HEK293 (cell line): ENCODE measurements around the gene MGST2.

Experiments
- CTCF ChIA-PET: fragments of 350-600 bp; formaldehyde crosslinking; extraction: SDS; loops from one replicate; lab custom pipeline; 2021; ENCODE audit warnings: antibody characterized with exemption; lab: Yijun Ruan, JAX
- POLR2A ChIA-PET: fragments of 300-600 bp; formaldehyde crosslinking; extraction: SDS; loops from one replicate; lab custom pipeline; 2020; ENCODE audit warnings: antibody characterized with exemption, inconsistent platforms; lab: Yijun Ruan, JAX
- H3K27ac ChIP-seq: fragments of 200-500 bp; sonication (Bioruptor generic); 2 replicates; pipeline ENCODE4 v1.5.1; 2014; ENCODE audit warnings: low read depth, low read length, control low read depth, inconsistent platforms; ENCODE audit errors: extremely low read depth
- H3K36me3 ChIP-seq, 2 experiments: fragments of 200-500 bp in 1 of 2; sonication (Bioruptor generic) in 1 of 2; 1 replicate in 1 of 2; 2 replicates in 1 of 2; pipeline ENCODE4 v1.5.1; 2014 to 2017; ENCODE audit warnings: inconsistent platforms in 2 of 2, low read length in 2 of 2; ENCODE audit not compliant: control insufficient read depth in 2 of 2, insufficient read depth in 1 of 2
- H3K4me1 ChIP-seq: fragments of 200-500 bp; sonication (Bioruptor generic); 2 replicates; pipeline ENCODE4 v1.5.1; 2014; ENCODE audit warnings: mild to moderate bottlenecking, low read length, inconsistent platforms; ENCODE audit not compliant: control insufficient read depth, insufficient read depth
- H3K4me3 ChIP-seq: 2 replicates; pipeline ENCODE4 v1.5.1; 2011; ENCODE audit warnings: low read depth, mild to moderate bottlenecking, control low read depth, low read length, moderate library complexity
- H3K9me3 ChIP-seq: fragments of 200-500 bp; sonication (Bioruptor generic); 2 replicates; pipeline ENCODE4 v1.5.1; 2014; ENCODE audit warnings: low read depth, low read length, inconsistent platforms; ENCODE audit not compliant: control insufficient read depth, insufficient read depth
- BCL11A ChIP-seq: fragments of 450-650 bp; formaldehyde crosslinking; IDR thresholded peaks from 2 replicates; pipeline ENCODE4 v1.5.1; 2016; ENCODE audit warnings: low read depth, missing biosample characterization, missing genetic modification characterization
- BCL11B ChIP-seq: fragments of 450-650 bp; formaldehyde crosslinking; IDR thresholded peaks from 2 replicates; pipeline ENCODE4 v1.5.1; 2016; ENCODE audit warnings: low read depth, missing biosample characterization, missing genetic modification characterization
- EGR2 ChIP-seq: fragments of 450-650 bp; formaldehyde crosslinking; IDR thresholded peaks from 2 replicates; pipeline ENCODE4 v1.5.1; 2016; ENCODE audit warnings: low read depth, missing biosample characterization, missing genetic modification characterization
- GLIS1 ChIP-seq: fragments of 450-650 bp; formaldehyde crosslinking; IDR thresholded peaks from 2 replicates; pipeline ENCODE4 v1.5.1; 2016; ENCODE audit warnings: missing biosample characterization, missing genetic modification characterization
- GLIS2 ChIP-seq: fragments of 450-650 bp; formaldehyde crosslinking; IDR thresholded peaks from 2 replicates; pipeline ENCODE4 v1.5.1; 2016; ENCODE audit warnings: missing biosample characterization, missing genetic modification characterization
- HOXC10 ChIP-seq: sonication (generic); formaldehyde crosslinking; IDR thresholded peaks from 2 replicates; pipeline ENCODE4 v1.8.1; 2023; ENCODE audit warnings: mild to moderate bottlenecking, missing genetic modification reagents
- PRDM1 ChIP-seq: fragments of 450-650 bp; formaldehyde crosslinking; IDR thresholded peaks from 2 replicates; pipeline ENCODE4; 2016; ENCODE audit warnings: missing biosample characterization, missing genetic modification characterization
- SP7 ChIP-seq: fragments of 450-650 bp; formaldehyde crosslinking; IDR thresholded peaks from 2 replicates; pipeline ENCODE4 v1.5.1; 2016; ENCODE audit warnings: missing biosample characterization, missing genetic modification characterization
- TRIM28 ChIP-seq: IDR thresholded peaks from 2 replicates; pipeline ENCODE4 v1.6.1; 2011; ENCODE audit warnings: low read length, control low read depth, borderline replicate concordance
- ZFHX2 ChIP-seq: fragments of 450-650 bp; formaldehyde crosslinking; conservative IDR thresholded peaks from 2 replicates; pipeline ENCODE4 v1.5.1; 2016; ENCODE audit warnings: missing biosample characterization, missing genetic modification characterization
- ZFP3 ChIP-seq: fragments of 450-650 bp; formaldehyde crosslinking; IDR thresholded peaks from 2 replicates; pipeline ENCODE4 v1.5.1; 2016; ENCODE audit warnings: low read depth, missing biosample characterization, missing genetic modification characterization
- ZNF112 ChIP-seq: fragments of 450-650 bp; formaldehyde crosslinking; IDR thresholded peaks from 2 replicates; pipeline ENCODE4 v1.5.0; 2017; ENCODE audit warnings: missing biosample characterization, missing genetic modification characterization
- ZNF138 ChIP-seq: fragments of 450-650 bp; formaldehyde crosslinking; IDR thresholded peaks from 2 replicates; pipeline ENCODE4 v1.5.1; 2016; ENCODE audit warnings: missing biosample characterization, missing genetic modification characterization, borderline replicate concordance
- ZNF157 ChIP-seq: fragments of 450-650 bp; formaldehyde crosslinking; IDR thresholded peaks from 2 replicates; pipeline ENCODE4 v1.5.1; 2016; ENCODE audit warnings: missing biosample characterization, missing genetic modification characterization
- ZNF2 ChIP-seq: fragments of 450-650 bp; formaldehyde crosslinking; IDR thresholded peaks from 2 replicates; pipeline ENCODE4 v1.5.1; 2016; ENCODE audit warnings: missing biosample characterization, missing genetic modification characterization
- ZNF214 ChIP-seq: fragments of 450-650 bp; formaldehyde crosslinking; IDR thresholded peaks from 2 replicates; pipeline ENCODE4 v1.5.1; 2017; ENCODE audit warnings: missing biosample characterization, mild to moderate bottlenecking, missing genetic modification characterization, borderline replicate concordance
- ZNF223 ChIP-seq: fragments of 450-650 bp; formaldehyde crosslinking; IDR thresholded peaks from 2 replicates; pipeline ENCODE4 v1.5.1; 2016; ENCODE audit warnings: missing biosample characterization, missing genetic modification characterization
- ZNF292 ChIP-seq: fragments of 450-650 bp; formaldehyde crosslinking; IDR thresholded peaks from 2 replicates; pipeline ENCODE4 v1.5.1; 2016; ENCODE audit warnings: low read depth, missing biosample characterization, missing genetic modification characterization, borderline replicate concordance
- ZNF416 ChIP-seq: fragments of 450-650 bp; formaldehyde crosslinking; IDR thresholded peaks from 2 replicates; pipeline ENCODE4 v1.5.1; 2016; ENCODE audit warnings: missing biosample characterization, missing genetic modification characterization
- ZNF473 ChIP-seq: fragments of 450-650 bp; formaldehyde crosslinking; IDR thresholded peaks from 2 replicates; pipeline ENCODE4 v1.5.1; 2017; ENCODE audit warnings: missing biosample characterization, missing genetic modification characterization
- ZNF555 ChIP-seq: fragments of 450-650 bp; formaldehyde crosslinking; conservative IDR thresholded peaks from 2 replicates; pipeline ENCODE4 v1.5.1; 2017; ENCODE audit warnings: missing biosample characterization, mild to moderate bottlenecking, missing genetic modification characterization, inconsistent platforms
- ZNF610 ChIP-seq: fragments of 450-650 bp; formaldehyde crosslinking; IDR thresholded peaks from 2 replicates; pipeline ENCODE4 v1.5.1; 2016; ENCODE audit warnings: missing biosample characterization, missing genetic modification characterization, borderline replicate concordance
- ZNF677 ChIP-seq: fragments of 450-650 bp; IDR thresholded peaks from 2 replicates; pipeline ENCODE4 v1.5.0; 2018; ENCODE audit warnings: missing biosample characterization, mild to moderate bottlenecking, missing genetic modification characterization, moderate library complexity
- ZNF768 ChIP-seq: fragments of 450-650 bp; formaldehyde crosslinking; IDR thresholded peaks from 2 replicates; pipeline ENCODE4 v1.5.1; 2018; ENCODE audit warnings: missing biosample characterization, mild to moderate bottlenecking, missing genetic modification characterization
- ZNF777 ChIP-seq: fragments of 450-650 bp; formaldehyde crosslinking; IDR thresholded peaks from 2 replicates; pipeline ENCODE4 v1.5.1; 2017; ENCODE audit warnings: missing biosample characterization, missing genetic modification characterization, borderline replicate concordance
- ZXDB ChIP-seq: fragments of 450-650 bp; formaldehyde crosslinking; IDR thresholded peaks from 2 replicates; pipeline ENCODE4 v1.5.1; 2016; ENCODE audit warnings: missing biosample characterization, missing genetic modification characterization
- TF ChIP-seq, protein P1 (sequence below): fragments of 450-650 bp; formaldehyde crosslinking; conservative IDR thresholded peaks from 2 replicates; pipeline ENCODE4 v1.5.1; 2016; ENCODE audit warnings: low read depth, missing biosample characterization, missing genetic modification characterization
- TF ChIP-seq, protein P2 (sequence below): fragments of 450-650 bp; formaldehyde crosslinking; IDR thresholded peaks from 2 replicates; pipeline ENCODE4 v1.5.1; 2017; ENCODE audit warnings: missing biosample characterization, missing genetic modification characterization

MGST2 gene

DNA sequence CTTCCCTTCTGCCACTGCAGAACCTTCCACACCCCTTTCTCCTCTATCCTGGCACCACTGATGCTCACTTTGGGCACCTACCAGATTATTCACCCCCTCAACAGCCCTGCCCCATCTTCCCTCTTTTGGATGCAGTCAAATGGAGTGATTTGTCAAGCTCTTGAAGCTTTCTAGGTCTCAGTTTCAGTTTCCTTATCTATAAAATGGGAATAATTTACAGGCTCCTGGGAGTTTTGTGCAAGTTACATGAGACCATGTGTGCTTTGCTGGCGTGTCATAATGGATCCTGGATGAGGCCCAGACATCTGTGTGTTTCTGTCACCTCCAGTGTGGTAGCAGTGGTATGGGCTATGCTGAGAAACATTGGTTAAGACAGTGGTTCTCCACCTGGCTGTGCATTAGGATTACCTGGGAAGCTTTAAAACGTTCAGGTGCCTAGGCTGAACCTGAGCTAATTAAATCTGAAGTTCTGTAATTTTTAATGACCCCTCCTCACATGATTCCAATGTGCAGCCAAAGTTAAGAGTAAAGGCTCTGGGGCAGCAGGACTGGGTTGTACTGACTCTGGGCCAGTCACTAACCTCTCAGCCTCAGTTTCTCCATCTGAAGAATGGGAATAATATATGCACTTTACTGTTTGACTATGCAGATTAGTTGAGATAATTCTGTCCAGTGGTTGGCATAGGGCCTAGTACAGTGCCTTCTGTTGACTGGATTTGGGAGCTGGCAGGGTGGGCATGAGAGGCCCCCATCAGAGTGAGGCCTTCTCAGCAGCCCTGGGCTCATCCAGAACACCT lies 6.8 kb upstream of the MGST2 start:
- ChIA-PET POLR2A (no interaction called here), CTCF (interaction anchor here (0.6 to 1.2 kb wide), 4 partner anchors 13 to 628 kb away, joined by 3 to 5 read pairs (median 4); no protein-coding TSS in a partner anchor)
- no peaks in the 10 kb centered on the region for H3K9me3 ChIP-seq
- no peak overlapping the region for H3K27ac ChIP-seq
- H3K4me3 ChIP-seq = no peak overlapping the region
- TF ChIP-seq HOXC10 (CRISPR knock-in tag) (no peak), BCL11B (no peak), TRIM28 (no peak), ZNF214 (tag by site-specific recombination) (no peak)
- TF ChIP-seq, protein P1, sequence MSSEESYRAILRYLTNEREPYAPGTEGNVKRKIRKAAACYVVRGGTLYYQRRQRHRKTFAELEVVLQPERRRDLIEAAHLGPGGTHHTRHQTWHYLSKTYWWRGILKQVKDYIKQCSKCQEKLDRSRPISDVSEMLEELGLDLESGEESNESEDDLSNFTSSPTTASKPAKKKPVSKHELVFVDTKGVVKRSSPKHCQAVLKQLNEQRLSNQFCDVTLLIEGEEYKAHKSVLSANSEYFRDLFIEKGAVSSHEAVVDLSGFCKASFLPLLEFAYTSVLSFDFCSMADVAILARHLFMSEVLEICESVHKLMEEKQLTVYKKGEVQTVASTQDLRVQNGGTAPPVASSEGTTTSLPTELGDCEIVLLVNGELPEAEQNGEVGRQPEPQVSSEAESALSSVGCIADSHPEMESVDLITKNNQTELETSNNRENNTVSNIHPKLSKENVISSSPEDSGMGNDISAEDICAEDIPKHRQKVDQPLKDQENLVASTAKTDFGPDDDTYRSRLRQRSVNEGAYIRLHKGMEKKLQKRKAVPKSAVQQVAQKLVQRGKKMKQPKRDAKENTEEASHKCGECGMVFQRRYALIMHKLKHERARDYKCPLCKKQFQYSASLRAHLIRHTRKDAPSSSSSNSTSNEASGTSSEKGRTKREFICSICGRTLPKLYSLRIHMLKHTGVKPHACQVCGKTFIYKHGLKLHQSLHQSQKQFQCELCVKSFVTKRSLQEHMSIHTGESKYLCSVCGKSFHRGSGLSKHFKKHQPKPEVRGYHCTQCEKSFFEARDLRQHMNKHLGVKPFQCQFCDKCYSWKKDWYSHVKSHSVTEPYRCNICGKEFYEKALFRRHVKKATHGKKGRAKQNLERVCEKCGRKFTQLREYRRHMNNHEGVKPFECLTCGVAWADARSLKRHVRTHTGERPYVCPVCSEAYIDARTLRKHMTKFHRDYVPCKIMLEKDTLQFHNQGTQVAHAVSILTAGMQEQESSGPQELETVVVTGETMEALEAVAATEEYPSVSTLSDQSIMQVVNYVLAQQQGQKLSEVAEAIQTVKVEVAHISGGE (tag by site-specific recombination) = no peak
- no peaks in the 10 kb centered on the region for H3K4me1 ChIP-seq
- H3K36me3 ChIP-seq = no peaks in the 10 kb centered on the region

DNA sequence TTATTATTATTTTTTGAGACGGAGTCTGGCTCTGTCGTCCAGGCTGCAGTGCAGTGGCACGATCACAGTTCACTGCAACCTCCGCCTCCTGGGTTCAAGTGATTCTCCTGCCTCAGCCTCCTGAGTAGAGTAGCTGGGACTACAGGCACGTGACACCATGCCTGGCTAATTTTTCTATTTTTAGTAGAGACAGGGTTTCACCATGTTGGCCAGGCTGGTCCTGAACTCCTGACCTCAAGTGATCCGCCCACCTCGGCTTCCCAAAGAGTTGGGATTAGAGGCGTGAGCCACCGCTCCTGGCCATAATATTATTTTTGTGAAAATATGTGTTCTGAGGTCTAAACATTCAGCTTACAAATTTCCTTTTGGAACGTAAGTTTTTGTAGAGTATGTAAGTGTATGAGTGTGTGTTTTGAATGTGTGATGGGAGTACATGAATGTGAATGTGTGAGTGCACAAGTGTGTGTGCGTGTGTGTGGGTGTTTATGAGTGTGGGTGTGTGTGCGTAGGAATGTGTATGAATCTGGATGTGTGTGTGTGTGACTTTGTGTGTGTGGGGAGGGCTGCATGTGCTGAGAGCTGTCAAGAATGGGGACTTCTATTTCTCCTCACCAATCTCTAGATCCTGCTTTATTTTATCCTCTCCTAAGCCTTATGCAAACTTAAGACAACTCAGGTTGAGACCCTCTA lies 5.7 kb upstream of the MGST2 start:
- H3K27ac ChIP-seq = no peak overlapping the region
- H3K36me3 ChIP-seq = no peaks in the 10 kb centered on the region
- TF ChIP-seq EGR2 = peak; percentile 98
- no peak for TF ChIP-seq ZNF555 (tag by site-specific recombination)
- TF ChIP-seq, protein P2, sequence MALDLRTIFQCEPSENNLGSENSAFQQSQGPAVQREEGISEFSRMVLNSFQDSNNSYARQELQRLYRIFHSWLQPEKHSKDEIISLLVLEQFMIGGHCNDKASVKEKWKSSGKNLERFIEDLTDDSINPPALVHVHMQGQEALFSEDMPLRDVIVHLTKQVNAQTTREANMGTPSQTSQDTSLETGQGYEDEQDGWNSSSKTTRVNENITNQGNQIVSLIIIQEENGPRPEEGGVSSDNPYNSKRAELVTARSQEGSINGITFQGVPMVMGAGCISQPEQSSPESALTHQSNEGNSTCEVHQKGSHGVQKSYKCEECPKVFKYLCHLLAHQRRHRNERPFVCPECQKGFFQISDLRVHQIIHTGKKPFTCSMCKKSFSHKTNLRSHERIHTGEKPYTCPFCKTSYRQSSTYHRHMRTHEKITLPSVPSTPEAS (tag by site-specific recombination) = peak; percentile 68
- TF ChIP-seq ZNF416 (tag by site-specific recombination) = no peak
- no peak for TF ChIP-seq ZNF777 (tag by site-specific recombination)
- no peak for TF ChIP-seq GLIS2 (tag by site-specific recombination)
- peak; percentile 98 for TF ChIP-seq ZFHX2 (tag by site-specific recombination)
- no peak for TF ChIP-seq ZXDB (tag by site-specific recombination)
- TF ChIP-seq ZNF768 = no peak
- H3K4me1 ChIP-seq = no peaks in the 10 kb centered on the region
- no peaks in the 10 kb centered on the region for H3K9me3 ChIP-seq
- CTCF ChIA-PET = interaction anchor here (0.6 to 1.1 kb wide), 4 partner anchors 9 to 178 kb away, joined by 3 to 7 read pairs (median 3); no protein-coding TSS in a partner anchor
- POLR2A ChIA-PET = no interaction called here
- no peak overlapping the region for H3K4me3 ChIP-seq

DNA sequence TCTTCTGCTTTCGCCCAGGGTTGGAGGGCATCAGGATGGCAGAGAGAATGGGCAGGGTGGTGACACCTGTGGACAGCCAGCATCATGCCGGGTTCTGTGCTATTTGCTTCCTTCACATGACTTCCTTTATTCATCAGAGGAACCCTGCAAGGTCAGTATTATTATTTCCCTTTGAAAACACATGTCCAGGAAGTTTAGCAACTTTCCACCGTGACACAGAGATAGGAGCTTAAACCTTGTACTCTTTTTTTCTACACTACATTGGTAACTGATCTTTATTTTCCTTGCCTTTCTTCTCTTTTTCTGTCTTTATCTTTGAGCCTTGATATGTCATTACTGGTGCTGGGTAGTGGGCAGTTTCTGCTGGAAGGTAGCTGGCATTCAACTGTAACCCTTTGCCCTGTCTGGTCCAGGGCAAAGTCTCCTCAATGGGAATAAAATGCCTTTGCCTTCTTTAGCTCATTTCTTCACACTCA lies 5.0 kb upstream of the MGST2 start:
- no peaks in the 10 kb centered on the region for H3K4me1 ChIP-seq
- POLR2A ChIA-PET = no interaction called here
- no peak overlapping the region for H3K27ac ChIP-seq
- H3K36me3 ChIP-seq = no peaks in the 10 kb centered on the region
- CTCF ChIA-PET = interaction anchor here (0.7 to 1.1 kb wide), 2 partner anchors 9 to 563 kb away, joined by 4 to 7 read pairs; no protein-coding TSS in a partner anchor
- H3K4me3 ChIP-seq = no peak overlapping the region
- no peaks in the 10 kb centered on the region for H3K9me3 ChIP-seq
- TF ChIP-seq ZNF157 (tag by site-specific recombination) (no peak), ZNF112 (tag by site-specific recombination) (no peak), ZFP3 (no peak), ZNF292 (no peak), ZNF138 (no peak), SP7 (tag by site-specific recombination) (no peak), ZNF473 (tag by site-specific recombination) (no peak), PRDM1 (tag by site-specific recombination) (no peak), ZNF610 (tag by site-specific recombination) (no peak), ZNF223 (tag by site-specific recombination) (no peak), GLIS1 (tag by site-specific recombination) (no peak), ZNF2 (tag by site-specific recombination) (no peak), BCL11A (tag by site-specific recombination) (no peak), ZNF677 (tag by site-specific recombination) (no peak)
